ENCODE measurements around the gene HMCES. TPM values are rescaled to one million over a fixed set of nuclear protein-coding genes. Genes with fewer than 3 reads are reported as not detected.

HMCES gene
- total RNA-seq (10 to 100 TPM; 15.2 to 22.5 (median 20.2) TPM), polyA plus RNA-seq (10 to 100 TPM; 21.6 to 41.2 (median 25.4) TPM)

- peak; percentile 96 for DNase-seq
- Histone ChIP-seq H3K9me3 (no peaks in the 10 kb centered on the region), H3K36me3 (peaks cover 9 to 42% (median 25%) of the 10 kb centered on the region in 4 donors), H3K27me3 (no peaks in the 10 kb centered on the region), H3K4me1 (peaks cover 0 to 22% (median 19%) of the 10 kb centered on the region in 4 donors), H3K27ac (peak within 1 kb of the TSS; percentile 93 to 97 (median 94)), H3K4me3 (peak within 1 kb of the TSS; percentile 80 to 96 (median 91))
- TF ChIP-seq CTCF (IDR thresholded peaks at IDR 0.05) (no peak), POLR2AphosphoS5 (IDR thresholded peaks at IDR 0.05) (peak; percentile 79 to 95 (median 93)), POLR2A (IDR thresholded peaks at IDR 0.05) (peak; percentile 69 to 75), EP300 (IDR thresholded peaks at IDR 0.05) (peak in 1 of 4 donors; percentile 3)
- intact Hi-C loops (cut with DNase I) = loop anchor here (2.0 kb wide), 1 partner anchor 36 kb away; no protein-coding TSS in a partner anchor
- 1% methylated on average over 44 of the region's 44 CpGs for WGBS, 2 donors
These were observed at the start of gene HMCES for GRCh38 chr3:129278439-129278965. TSS of gene HMCES (plus strand) at chr3:129278870. CDS start at chr3:129279733, 863 bp downstream.

- Histone ChIP-seq H3K4me1 (peaks cover 0 to 45% (median 43%) of the 10 kb centered on the region in 4 donors), H3K4me3 (no peak overlapping the region), H3K27ac (peak overlapping the region; percentile 7 to 92 (median 53)), H3K9me3 (no peaks in the 10 kb centered on the region), H3K36me3 (no peaks in the 10 kb centered on the region), H3K27me3 (no peaks in the 10 kb centered on the region)
- WGBS, 2 donors = 73 to 75% methylated on average over 11 of the region's 11 CpGs
- TF ChIP-seq POLR2AphosphoS5 (IDR thresholded peaks at IDR 0.05) (peak in 1 of 4 donors; percentile 17), EP300 (IDR thresholded peaks at IDR 0.05) (no peak)
- DNase-seq = no peak
- intact Hi-C loops (cut with DNase I) = loop anchor here (5.0 kb wide), 1 partner anchor 47 kb away; the partner anchor contains the start of gene CNBP
These were observed 49.6 kb upstream of the HMCES start for GRCh38 chr3:129228891-129229585.

GRCh38 chr3:129230311-129231019 is 48.2 kb upstream of the HMCES start:
- intact Hi-C loops (cut with DNase I) = no loop called here
- Histone ChIP-seq H3K36me3 (no peaks in the 10 kb centered on the region), H3K4me3 (no peak overlapping the region), H3K27ac (peak overlapping the region in 1 of 4 donors; percentile 47), H3K27me3 (no peaks in the 10 kb centered on the region), H3K4me1 (peaks cover 0 to 33% (median 30%) of the 10 kb centered on the region in 4 donors), H3K9me3 (no peaks in the 10 kb centered on the region)
- no peak for DNase-seq
- WGBS, 2 donors = 52 to 55% methylated on average over 7 of the region's 7 CpGs
- TF ChIP-seq EP300 (IDR thresholded peaks at IDR 0.05) = no peak
- TF ChIP-seq POLR2AphosphoS5 (IDR thresholded peaks at IDR 0.05) = peak in 2 of 4 donors; percentile 30 to 53
- TF ChIP-seq CTCF (IDR thresholded peaks at IDR 0.05) = no peak
- no peak for TF ChIP-seq POLR2A (IDR thresholded peaks at IDR 0.05)

GRCh38 chr3:129231331-129232119 is 47.1 kb upstream of the HMCES start:
- H3K9me3 ChIP-seq = no peaks in the 10 kb centered on the region
- H3K27me3 ChIP-seq = no peaks in the 10 kb centered on the region
- DNase-seq = no peak
- TF ChIP-seq POLR2AphosphoS5 (IDR thresholded peaks at IDR 0.05) = no peak
- no peak for TF ChIP-seq POLR2A (IDR thresholded peaks at IDR 0.05)
- TF ChIP-seq EP300 (IDR thresholded peaks at IDR 0.05) = no peak
- TF ChIP-seq CTCF (IDR thresholded peaks at IDR 0.05) = no peak
- intact Hi-C loops (cut with DNase I) = no loop called here
- H3K4me1 ChIP-seq = peaks cover 0 to 23% (median 21%) of the 10 kb centered on the region in 4 donors
- no peaks in the 10 kb centered on the region for H3K36me3 ChIP-seq
- no peak overlapping the region for H3K4me3 ChIP-seq
- H3K27ac ChIP-seq = peak overlapping the region in 1 of 4 donors; percentile 14
- WGBS, 2 donors = 76 to 78% methylated on average over 10 of the region's 10 CpGs
